Adrenal gland (tissue), 12 donors: ENCODE measurements around the gene ELAVL2. TPM values are rescaled to one million over a fixed set of nuclear protein-coding genes. Genes with fewer than 3 reads are reported as not detected.

ENCODE experiments used
- DNase-seq, 7 donors: peaks; one replicate each; pipeline ENCODE4 v3.0.0-alpha.2; 2019 to 2020
- H3K27ac ChIP-seq, 5 donors: fragments of 200-600 bp; sonication (generic) in 4 of 5; 1 replicate in 3 of 5; 2 replicates in 2 of 5; pipeline versions ENCODE4 v1.5.1 to v1.8.0; 2016 to 2020; ENCODE audit warnings: mild to moderate bottlenecking in 1 of 5
- H3K27me3 ChIP-seq: fragments of 200-600 bp; 2 replicates; pipeline ENCODE4 v1.8.0; 2021
- H3K36me3 ChIP-seq, 2 donors: fragments of 200-600 bp; replicated peaks in 1 of 2; 1 replicate in 1 of 2; 2 replicates in 1 of 2; pipeline versions ENCODE4 v1.5.1 to v1.8.0; 2018 to 2022
- H3K4me1 ChIP-seq, 2 donors: fragments of 200-600 bp; replicated peaks in 1 of 2; 1 replicate in 1 of 2; 2 replicates in 1 of 2; pipeline versions ENCODE4 v1.5.1 to v1.8.0; 2018 to 2021
- H3K4me3 ChIP-seq, 4 donors: fragments of 200-600 bp; sonication (generic) in 3 of 4; one replicate each; pipeline ENCODE4 v1.5.1; 2016 to 2018
- H3K9me3 ChIP-seq, 3 donors: fragments of 200-600 bp; sonication (generic) in 1 of 3; replicated peaks in 1 of 3; 1 replicate in 2 of 3; 2 replicates in 1 of 3; pipeline versions ENCODE4 v1.5.1 to v1.8.0; 2016 to 2021
- CTCF ChIP-seq, 6 experiments: fragments of 450-650 bp in 4 of 6; fragments of 200-600 bp in 2 of 6; sonication (generic) in 1 of 6; IDR thresholded peaks; 1 replicate in 5 of 6; 2 replicates in 1 of 6; pipeline versions ENCODE4 v1.5.1 to v1.8.0; 2016 to 2021; ENCODE audit warnings: antibody characterized with exemption in 6 of 6, mild to moderate bottlenecking in 2 of 6, moderate library complexity in 1 of 6
- POLR2A ChIP-seq, 2 donors: fragments of 450-650 bp; IDR thresholded peaks; one replicate each; pipeline ENCODE4 v1.6.1; 2017; ENCODE audit warnings: antibody characterized with exemption in 2 of 2, mild to moderate bottlenecking in 2 of 2, moderate library complexity in 1 of 2
- WGBS, 4 donors: extraction: QIAGEN DNeasy Blood & Tissue Kit in 2 of 4; methylation state at CpG; one replicate each; pipeline versions ENCODE4 v1.1.5 to v1.1.7; 2013 to 2017; 5-methylcytosine and 5-hydroxymethylcytosine counted together
- intact Hi-C, 2 donors: fragments of 100-400 bp; cut with DNase I; formaldehyde crosslinking; loops; one replicate each; pipeline versions ENCODE4 v1.14.1 to v1.15.0; 2022 to 2023
- polyA plus RNA-seq, 3 donors: library from polyadenylated mRNA; stranded (reverse); fragments of 200-250 nt in 2 of 3; fragments of 350-450 nt in 1 of 3; fragmentation: Illumina TruSeq in 1 of 3; extraction: RNeasy Lipid Tissue Mini Kit (QIAGEN cat#74804) in 1 of 3; gene quantifications; one replicate each; pipeline ENCODE4 v1.2.3, GENCODE V29; 2013 to 2014
- total RNA-seq, 9 donors: library from RNA; depleted of rRNA in 4 of 9; stranded (reverse); fragments of >200 nt in 4 of 9; fragments of 120-200 nt in 1 of 9; fragmentation: NEBNext Ultra II Directional in 1 of 9; extraction: Animal tissue kit (Norgen Biotek cat#: 25700) in 1 of 9; gene quantifications; one replicate each; pipeline versions ENCODE4 v1.1.0 to v1.2.4, GENCODE V29; 2013 to 2023
- donor health status: healthy with polysubstance abuse.
- donor health status: Bipolar disorder and iron deficiency.
- donor health status: DM: yes; HTN: yes; CAD: no.
- donor health status: DM: no; HTN: no; CAD: no.
- donor health status: DM: no; HTN: no; CAD: no.
- donor health status: DM: yes; HTN: yes; CAD: no.

ELAVL2 gene
- total and polyA plus RNA-seq, 12 donors = 0.24 to 13.6 (median 0.94) TPM; not detected in 1

- no peak overlapping the region for H3K27ac ChIP-seq
- no peaks in the 10 kb centered on the region for H3K9me3 ChIP-seq
- WGBS, 4 donors = 72 to 81% (median 78%) methylated on average over 2 of the region's 2 CpGs
- no peaks in the 10 kb centered on the region for H3K4me1 ChIP-seq
- intact Hi-C loops = no loop called here
- DNase-seq = no peak
- no peak overlapping the region for H3K4me3 ChIP-seq
- TF ChIP-seq CTCF (IDR thresholded peaks at IDR 0.05) (no peak), POLR2A (IDR thresholded peaks at IDR 0.05) (no peak)
- H3K36me3 ChIP-seq = no peaks in the 10 kb centered on the region
- no peaks in the 10 kb centered on the region for H3K27me3 ChIP-seq
Measured at GRCh38 chr9:23841304-23841703, 15.3 kb upstream of the ELAVL2 start.

- no peak overlapping the region for H3K4me3 ChIP-seq
- H3K36me3 ChIP-seq = no peaks in the 10 kb centered on the region
- intact Hi-C loops = no loop called here
Measured at GRCh38 chr9:23837038-23837437, 11.0 kb upstream of the ELAVL2 start.

DNA sequence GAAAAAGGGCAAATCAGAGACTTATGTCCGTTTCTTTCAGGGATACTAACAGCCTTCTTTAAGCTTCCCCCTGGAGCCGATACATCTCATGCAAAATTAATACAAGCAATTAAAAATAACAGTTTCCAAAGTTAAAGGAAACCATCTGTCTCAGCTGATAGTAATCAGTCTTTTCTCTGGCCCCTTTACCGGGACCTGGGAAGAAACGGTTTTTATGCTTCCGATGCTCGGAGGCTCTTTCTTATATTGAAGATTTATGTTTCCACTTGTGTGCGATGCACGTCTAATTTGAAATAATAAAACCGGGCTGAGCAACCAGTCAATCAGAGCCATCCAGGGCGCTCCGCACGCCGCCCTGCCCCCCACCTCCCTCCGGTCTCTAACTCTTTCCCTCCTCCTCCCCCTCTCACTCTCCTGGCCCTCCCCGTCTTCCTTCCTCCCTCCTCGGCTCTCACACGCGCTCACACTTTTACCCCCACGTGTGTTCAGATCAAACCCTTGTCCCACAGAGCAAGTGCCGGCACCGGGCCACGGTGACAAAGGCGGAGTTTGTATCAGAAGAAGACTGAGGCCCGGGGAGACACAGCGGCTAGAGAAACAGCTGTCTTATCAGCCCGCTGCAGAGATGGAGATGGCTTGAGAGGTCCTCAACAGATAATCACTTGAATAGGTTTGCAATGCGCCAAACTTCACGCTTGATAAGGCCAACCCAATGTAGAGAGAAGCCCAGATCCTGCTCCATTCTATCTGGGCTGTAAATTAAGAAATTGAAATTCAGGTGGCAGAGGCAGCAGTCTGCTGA is 5.1 kb upstream of the ELAVL2 start:
- 3 to 4% (median 3%) methylated on average over 26 to 28 of the region's 28 CpGs for WGBS, 4 donors
- no peak for TF ChIP-seq CTCF (IDR thresholded peaks at IDR 0.05)
- TF ChIP-seq POLR2A (IDR thresholded peaks at IDR 0.05) = no peak

More at GRCh38 chr9:23837038-23837437, 11.0 kb upstream of the ELAVL2 start:
- Histone ChIP-seq H3K9me3 (no peaks in the 10 kb centered on the region), H3K4me1 (no peaks in the 10 kb centered on the region), H3K27me3 (peaks cover 6% of the 10 kb centered on the region), H3K27ac (no peak overlapping the region)
- 56 to 73% (median 70%) methylated on average over 5 of the region's 5 CpGs for WGBS, 4 donors
- TF ChIP-seq CTCF (IDR thresholded peaks at IDR 0.05) (no peak), POLR2A (IDR thresholded peaks at IDR 0.05) (no peak)
- no peak for DNase-seq

DNA sequence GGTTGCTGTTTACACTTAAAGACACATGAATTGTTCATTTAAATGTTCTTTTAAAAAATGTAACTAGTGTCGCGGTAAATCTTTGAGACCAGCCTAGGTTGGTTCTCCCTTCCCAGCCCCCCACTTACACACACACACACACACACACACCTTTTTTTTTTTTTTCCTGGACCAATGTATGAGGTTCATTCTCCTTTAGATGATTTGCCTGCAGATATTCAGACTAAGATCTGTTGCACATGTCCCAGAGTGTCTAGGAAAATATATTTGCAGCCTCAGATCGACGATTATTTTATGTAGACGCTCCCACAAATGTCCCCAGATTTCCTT is 4.4 kb upstream of the ELAVL2 start:
- no peak overlapping the region for H3K4me3 ChIP-seq
- intact Hi-C loops = no loop called here
- TF ChIP-seq CTCF (IDR thresholded peaks at IDR 0.05) (no peak), POLR2A (IDR thresholded peaks at IDR 0.05) (no peak)
- no peak for DNase-seq
- H3K27ac ChIP-seq = no peak overlapping the region
- H3K4me1 ChIP-seq = peaks cover under 1% of the 10 kb centered on the region in 2 donors
- H3K27me3 ChIP-seq = peaks cover 24% of the 10 kb centered on the region
- H3K9me3 ChIP-seq = no peaks in the 10 kb centered on the region
- H3K36me3 ChIP-seq = no peaks in the 10 kb centered on the region
- WGBS, 4 donors = 10 to 19% (median 17%) methylated on average over 5 of the region's 5 CpGs

More for the DNA sequence above, 5.1 kb upstream of the ELAVL2 start:
- Histone ChIP-seq H3K4me1 (no peaks in the 10 kb centered on the region), H3K27ac (no peak overlapping the region), H3K36me3 (no peaks in the 10 kb centered on the region), H3K4me3 (no peak overlapping the region), H3K9me3 (no peaks in the 10 kb centered on the region), H3K27me3 (peaks cover 24% of the 10 kb centered on the region)
- no peak for DNase-seq
- intact Hi-C loops = no loop called here
